HG03196 (cell line): ENCODE measurements around the gene LRSAM1.

Experiments
- ATAC-seq: cut with Tn5 transposase; IDR thresholded peaks from one replicate; pipeline ENCODE4 v1.9.1; 2021; ENCODE audit not compliant: unreplicated experiment

The LRSAM1 gene

DNA sequence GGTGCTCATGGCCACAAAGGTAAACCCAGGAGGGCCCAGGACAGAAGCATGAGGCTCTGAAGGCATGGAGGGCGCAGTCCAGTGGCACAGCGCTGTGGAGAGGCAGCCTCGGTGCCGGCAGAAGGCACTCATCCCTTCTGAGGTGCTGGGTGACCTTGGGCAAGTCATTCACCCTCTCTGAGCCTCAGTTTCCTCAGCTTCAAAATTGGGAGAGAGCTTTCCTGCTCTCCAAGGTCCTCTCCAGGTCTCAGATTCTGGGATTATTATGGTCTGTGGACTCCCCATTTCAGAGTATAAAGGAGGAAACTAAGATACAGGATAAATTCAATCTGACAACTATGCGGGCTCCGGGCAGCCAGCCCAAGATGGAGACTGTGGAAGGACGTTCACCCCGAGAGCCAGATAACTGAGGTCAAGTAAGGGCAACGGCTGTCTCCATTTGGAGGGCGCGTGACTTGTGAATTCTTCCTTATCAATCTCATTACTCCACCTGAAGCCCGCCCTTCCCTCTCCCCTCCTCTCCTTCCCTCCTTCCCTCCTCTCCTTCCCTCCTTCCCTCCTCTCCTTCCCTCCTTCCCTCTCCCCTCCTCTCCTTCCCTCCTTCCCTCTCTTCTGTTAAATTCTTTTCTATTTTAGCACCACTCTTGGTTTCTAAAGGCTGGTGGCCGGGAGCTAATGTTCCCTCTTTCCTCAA, 58.1 kb downstream of the LRSAM1 start:
- ATAC-seq, result no peak

DNA sequence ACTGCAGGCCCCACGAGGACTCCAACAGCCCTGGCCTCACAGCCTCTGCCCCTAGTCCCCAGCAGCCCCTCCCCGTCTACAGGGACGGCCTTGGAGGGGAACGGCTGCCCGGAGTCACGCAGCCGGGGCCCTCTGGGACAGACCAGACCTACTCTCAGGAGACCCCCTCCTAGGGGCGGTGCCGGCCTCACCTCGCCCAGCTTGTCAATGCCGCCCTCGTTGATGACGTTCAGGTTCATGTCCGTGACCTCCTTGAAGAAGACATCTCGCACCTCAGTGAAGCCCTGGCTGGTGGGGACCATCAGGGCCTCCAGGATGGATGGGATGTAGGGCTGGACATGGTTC, 58.6 kb downstream of the LRSAM1 start:
- no peak for ATAC-seq

DNA sequence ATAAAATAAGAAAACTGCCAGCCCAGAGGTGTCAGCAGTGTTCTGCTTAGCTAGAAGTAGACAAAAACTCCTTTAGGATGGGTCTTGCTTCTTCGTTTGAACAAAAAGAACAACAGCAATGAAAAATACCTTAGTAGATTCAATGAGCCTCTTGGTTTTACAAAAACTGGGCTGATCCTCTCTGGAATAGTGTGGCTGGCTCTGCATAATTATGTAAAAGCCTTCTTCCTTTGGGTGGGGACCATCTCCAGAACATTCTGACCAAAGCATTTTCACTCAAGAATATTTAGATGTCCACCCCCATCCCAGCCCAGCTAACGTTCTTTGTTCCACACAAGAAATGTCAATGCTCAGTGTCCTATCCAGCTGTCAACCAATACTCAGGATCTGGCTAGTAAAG, 63.2 kb downstream of the LRSAM1 start:
- ATAC-seq, result no peak

GRCh38 chr9:127516835-127517607, 65.7 kb downstream of the LRSAM1 start:
- ATAC-seq, result no peak

DNA sequence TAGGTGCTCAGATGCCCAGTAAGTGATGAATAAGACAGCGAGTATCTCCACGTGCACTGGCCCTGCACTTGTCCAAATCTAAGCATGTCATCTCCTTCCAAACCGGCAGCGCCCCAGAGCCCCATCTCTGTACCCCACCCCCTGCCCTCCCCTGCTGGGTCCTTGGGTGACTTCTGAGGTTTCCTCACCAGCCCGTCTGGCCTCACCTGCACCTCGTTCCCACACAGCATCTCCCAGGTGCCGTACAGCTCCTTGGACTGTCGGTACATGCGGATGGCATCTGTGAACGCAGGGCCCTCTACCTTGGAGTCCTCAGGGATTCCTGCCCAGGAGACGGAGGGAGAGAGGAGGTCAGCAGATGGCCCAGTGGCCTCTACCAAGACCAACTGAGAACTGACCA, 66.3 kb downstream of the LRSAM1 start:
- no peak for ATAC-seq

DNA sequence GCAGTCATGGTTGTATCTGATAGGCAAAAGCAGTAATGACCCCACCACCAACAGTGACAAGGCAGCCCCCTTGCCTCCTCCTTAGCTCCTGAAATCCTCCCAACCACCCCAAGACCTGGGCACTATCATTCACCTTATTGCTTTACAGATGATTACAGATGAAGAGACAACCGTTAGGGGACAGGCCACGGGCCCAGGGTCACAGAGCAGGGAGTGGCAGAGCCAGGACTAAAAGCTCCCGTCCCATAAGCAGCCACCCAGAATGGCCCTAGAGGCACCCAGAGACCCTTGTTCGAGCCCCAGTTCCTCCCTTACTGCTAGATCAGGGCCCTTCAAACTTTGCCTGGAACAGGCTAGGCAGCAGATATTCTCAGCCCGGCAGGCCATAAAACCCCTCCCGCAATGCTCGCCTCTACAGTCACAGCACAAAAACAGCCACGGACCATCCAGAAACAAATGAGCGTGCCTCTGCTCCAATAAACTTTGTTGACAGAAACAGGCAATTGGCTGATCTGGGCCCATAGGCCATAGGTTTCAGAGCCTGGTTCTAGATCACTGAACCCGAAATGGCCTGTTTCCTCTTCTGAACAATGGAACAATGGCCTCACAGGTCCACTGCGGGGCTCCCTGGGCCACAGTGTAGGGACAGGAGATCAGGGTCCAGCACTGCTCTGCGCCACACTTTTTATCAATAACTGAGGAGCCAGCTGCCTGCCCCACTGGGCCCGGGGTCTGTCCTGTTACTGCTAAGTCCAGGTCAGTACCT, 67.0 kb downstream of the LRSAM1 start:
- ATAC-seq, result no peak

- ATAC-seq, result no peak
Measured at GRCh38 chr9:127519301-127520166, 68.2 kb downstream of the LRSAM1 start.

- no peak for ATAC-seq
Measured at GRCh38 chr9:127520941-127521918, 69.9 kb downstream of the LRSAM1 start.

- ATAC-seq, result no peak
Measured at GRCh38 chr9:127521919-127522304, 70.6 kb downstream of the LRSAM1 start.

GRCh38 chr9:127522727-127523126, 71.4 kb downstream of the LRSAM1 start:
- no peak for ATAC-seq

DNA sequence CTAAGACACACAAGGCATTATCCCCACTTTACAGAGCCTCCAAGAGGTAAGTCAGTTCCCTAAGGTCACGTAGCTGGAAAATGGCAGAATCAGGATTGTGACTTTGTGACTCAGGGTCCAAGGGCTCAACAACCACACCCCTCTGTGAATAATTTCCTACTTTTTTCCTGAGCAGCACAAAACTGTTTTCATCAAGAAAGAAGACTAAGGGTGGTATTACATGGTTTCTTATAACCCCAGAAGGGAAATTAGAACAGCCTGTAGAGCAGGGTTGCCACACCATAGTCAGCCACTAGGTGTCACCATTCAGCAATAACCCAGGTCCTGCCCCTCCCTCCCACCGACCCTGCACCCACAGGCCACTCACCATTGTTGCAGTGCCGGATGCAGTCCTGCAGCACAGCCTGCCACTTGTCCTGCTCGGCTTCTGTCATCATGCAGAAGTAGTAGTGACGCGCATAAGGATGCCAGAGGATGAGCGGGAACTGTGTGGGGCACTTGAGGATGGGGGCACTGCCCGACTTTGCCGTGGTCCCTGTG, 72.1 kb downstream of the LRSAM1 start:
- no peak for ATAC-seq

GRCh38 chr9:127524373-127524772, 73.1 kb downstream of the LRSAM1 start:
- no peak for ATAC-seq

GRCh38 chr9:127525401-127526188, 74.3 kb downstream of the LRSAM1 start:
- ATAC-seq, result no peak

GRCh38 chr9:127526655-127527559, 75.6 kb downstream of the LRSAM1 start:
- ATAC-seq, result no peak

DNA sequence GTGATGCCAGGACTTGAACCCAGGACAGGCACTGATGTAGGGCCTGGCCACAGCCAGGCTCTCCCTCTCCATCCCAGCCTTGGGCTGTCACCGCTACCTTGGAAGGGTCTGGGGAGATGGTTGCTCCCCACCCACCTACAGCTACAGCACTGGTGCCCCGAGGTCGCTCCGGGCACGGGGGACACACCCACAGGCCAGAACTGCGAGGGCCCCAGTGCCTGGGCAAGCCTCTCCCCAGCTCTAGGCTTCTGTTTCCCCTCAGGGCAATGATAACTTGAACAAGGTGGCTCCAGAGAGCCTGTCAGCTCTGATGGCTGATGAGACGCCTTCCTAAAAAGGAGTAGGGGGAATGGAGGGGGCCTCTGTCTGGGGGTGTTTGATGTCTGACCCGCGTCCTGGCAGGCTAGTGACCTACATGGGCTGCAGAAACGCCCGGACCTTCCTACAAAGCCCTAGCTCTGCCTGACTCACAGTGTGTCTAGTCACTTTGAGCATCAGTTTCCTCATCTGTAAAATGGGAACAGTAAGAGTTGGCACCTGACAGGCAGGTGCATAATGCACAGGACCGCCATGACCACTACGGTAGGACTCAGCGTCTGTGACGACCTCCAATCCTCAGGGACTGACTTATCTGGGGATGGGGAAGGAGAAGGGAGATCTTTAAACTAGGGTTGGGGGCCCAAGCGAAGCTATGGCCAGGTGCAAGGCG, 76.4 kb downstream of the LRSAM1 start:
- ATAC-seq, result no peak

DNA sequence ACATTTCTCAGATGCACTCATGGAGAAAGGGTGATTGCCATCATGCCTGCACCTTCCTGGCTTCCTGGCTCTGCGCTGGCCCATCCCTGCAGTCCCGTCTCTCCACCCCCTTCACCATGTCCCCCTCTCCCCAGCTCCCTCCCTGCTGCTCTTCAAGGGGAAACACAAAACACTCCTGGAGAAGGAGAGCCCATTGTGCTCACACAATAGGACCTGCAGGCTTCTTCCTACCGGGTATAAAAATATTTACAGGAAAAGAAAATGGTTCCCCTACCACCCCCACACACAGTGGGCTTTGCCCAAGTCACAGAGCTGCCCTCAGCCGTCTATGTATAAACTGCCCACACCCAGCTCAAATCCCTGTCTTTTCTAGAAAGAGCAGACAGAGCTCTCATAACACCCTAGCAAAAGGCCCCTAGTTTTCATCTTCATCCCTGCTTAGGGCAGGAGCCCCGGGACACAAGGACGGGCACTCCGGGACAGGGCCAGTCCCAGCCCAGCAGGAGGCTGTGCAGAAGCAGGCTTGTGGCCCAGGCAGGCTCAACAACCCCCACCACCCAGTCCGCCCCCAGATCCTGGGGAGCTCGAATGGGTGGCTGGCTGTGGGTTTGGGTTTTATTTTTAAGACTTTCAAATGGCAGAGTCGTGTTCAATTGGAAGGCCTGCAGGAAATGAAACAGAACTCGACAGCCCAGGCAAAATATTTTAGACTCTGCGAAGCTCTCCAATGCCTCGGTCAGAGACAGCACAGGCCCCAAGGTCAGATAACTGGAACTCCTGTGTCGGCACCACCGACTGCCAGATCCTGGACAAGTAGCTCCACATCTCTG, 77.3 kb downstream of the LRSAM1 start:
- ATAC-seq, result no peak
